ENCODE measurements around the gene PCSK6.
A peak's percentile ranks its signal among the peaks of the same experiment; 100 is the strongest.

PCSK6 gene

DNA sequence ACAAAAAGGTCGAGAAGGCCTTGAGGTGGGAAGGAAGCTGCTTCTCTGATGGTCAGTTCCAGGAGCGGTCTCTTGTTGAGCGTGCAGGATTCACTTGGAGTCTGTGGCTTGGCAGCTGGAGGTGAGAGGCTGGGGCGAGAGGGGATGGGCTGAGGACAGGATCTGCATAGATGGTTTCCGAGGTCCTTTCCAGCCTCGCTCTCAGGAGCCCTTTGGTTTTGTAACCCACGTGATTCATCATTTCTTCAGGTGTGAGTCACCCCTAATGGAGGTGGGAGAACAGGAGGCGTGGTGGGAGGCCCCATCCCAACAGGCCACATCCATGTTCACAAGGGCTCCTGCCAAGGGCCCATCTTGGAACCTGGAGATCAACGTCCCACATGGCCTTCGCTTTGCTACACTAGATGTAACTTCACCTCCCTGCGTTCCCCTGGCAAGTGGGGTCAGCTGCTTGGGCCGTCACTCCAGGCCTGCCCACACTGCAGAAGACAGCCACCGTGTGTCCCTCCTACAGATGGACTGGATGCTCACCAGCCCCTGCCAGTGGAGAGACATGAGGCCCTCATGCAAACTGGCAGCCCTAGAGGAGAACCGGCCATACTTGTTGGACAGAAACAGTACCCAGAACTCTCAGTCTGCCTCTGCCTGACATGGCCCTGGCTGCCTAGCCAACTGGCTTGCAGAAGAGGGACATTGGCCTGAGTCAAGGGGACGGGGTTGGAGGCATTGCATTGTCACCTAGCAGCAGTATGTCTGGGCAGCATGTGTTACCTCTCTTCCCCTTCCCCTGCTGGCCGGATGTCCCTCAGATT, 1.6 kb upstream of the PCSK6 start:
- no peak for TF ChIP-seq CTCF (IDR thresholded peaks at IDR 0.05; ENCODE audit: low read depth, low read length)
- H3K4me3 ChIP-seq (replicated peaks in 1 of 2; ENCODE audit: low read depth in 2 of 2, low read length in 2 of 2): no peak overlapping the region
- peak in 1 of 2 donors; percentile 6 for DNase-seq (ENCODE audit: low read depth in 2 of 2)

DNA sequence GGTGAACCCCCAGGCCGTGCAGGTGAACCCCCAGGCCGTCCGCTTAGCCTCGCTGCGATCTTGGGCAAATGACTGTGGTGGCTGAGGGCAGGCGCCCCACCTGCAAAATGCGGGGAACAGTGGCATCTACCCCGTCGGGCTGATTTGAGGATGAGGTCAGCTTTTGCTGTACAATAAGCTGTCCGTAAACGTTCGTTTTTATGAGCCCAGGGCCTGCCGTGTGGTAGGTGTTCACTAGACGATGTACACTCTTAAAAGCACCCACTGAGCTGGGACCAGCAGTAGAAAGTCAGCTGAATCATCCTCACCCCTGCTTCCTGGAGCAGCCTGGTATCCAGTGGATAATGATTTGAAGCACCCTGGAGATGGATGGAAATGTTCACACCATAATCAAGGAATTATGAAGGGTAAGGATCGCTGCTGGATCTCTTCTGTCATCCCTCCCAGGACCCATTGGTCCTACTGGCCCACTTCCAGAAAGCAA, 943 bp upstream of the PCSK6 start:
- no peak overlapping the region for H3K4me3 ChIP-seq (replicated peaks in 1 of 2; ENCODE audit: low read depth in 2 of 2, low read length in 2 of 2)
- DNase-seq (ENCODE audit: low read depth in 2 of 2): no peak
- no peak for TF ChIP-seq CTCF (IDR thresholded peaks at IDR 0.05; ENCODE audit: low read depth, low read length)

GRCh38 chr15:101489237-101489598, 289 bp downstream of the PCSK6 start:
- TF ChIP-seq CTCF (IDR thresholded peaks at IDR 0.05; ENCODE audit: low read depth, low read length): no peak
- peak; percentile 10 to 17 for DNase-seq (ENCODE audit: low read depth in 2 of 2)
- H3K4me3 ChIP-seq (replicated peaks in 1 of 2; ENCODE audit: low read depth in 2 of 2, low read length in 2 of 2): peak overlapping the region in 1 of 2 donors; percentile 21

GRCh38 chr15:101488300-101489164, 975 bp downstream of the PCSK6 start:
- no peak overlapping the region for H3K4me3 ChIP-seq (replicated peaks in 1 of 2; ENCODE audit: low read depth in 2 of 2, low read length in 2 of 2)
- DNase-seq (ENCODE audit: low read depth in 2 of 2): no peak
- TF ChIP-seq CTCF (IDR thresholded peaks at IDR 0.05; ENCODE audit: low read depth, low read length): no peak

- H3K4me3 ChIP-seq (replicated peaks in 1 of 2; ENCODE audit: low read depth in 2 of 2, low read length in 2 of 2): no peak overlapping the region
- TF ChIP-seq CTCF (IDR thresholded peaks at IDR 0.05; ENCODE audit: low read depth, low read length): no peak
- DNase-seq (ENCODE audit: low read depth in 2 of 2): peak in 1 of 2 donors; percentile 8
Measured at GRCh38 chr15:101486696-101487459, 2.6 kb downstream of the PCSK6 start.

- H3K4me3 ChIP-seq (replicated peaks in 1 of 2; ENCODE audit: low read depth in 2 of 2, low read length in 2 of 2): no peak overlapping the region
- DNase-seq (ENCODE audit: low read depth in 2 of 2): no peak
- TF ChIP-seq CTCF (IDR thresholded peaks at IDR 0.05; ENCODE audit: low read depth, low read length): no peak
Measured at GRCh38 chr15:101483462-101483861, 6.0 kb downstream of the PCSK6 start.

All from cardiac fibroblast (primary cell).